ENCODE results near the gene ZNF225.
"Not testable (repeated sequence)": the region's sequence is repeated elsewhere in the genome, so short reads cannot be mapped to it uniquely, and the experiment has no call there.

ZNF225 gene

GRCh38 chr19:44113138-44113783, at the start of gene ZNF225:
TSS of gene ZNF225 (plus strand) at chr19:44113399. CDS start at chr19:44115828, 2,429 bp downstream.
- peak; percentile 96 for DNase-seq (ENCODE audit: low spot score)

- no peak for DNase-seq (ENCODE audit: low spot score)
These were observed 46.9 kb upstream of the ZNF225 start for GRCh38 chr19:44066305-44066704.

- DNase-seq (ENCODE audit: low spot score): no peak
These were observed 43.8 kb upstream of the ZNF225 start for GRCh38 chr19:44069415-44069814.

- DNase-seq (ENCODE audit: low spot score): peak; percentile 80
These were observed 41.2 kb upstream of the ZNF225 start, which contains the start of gene ZNF284 for GRCh38 chr19:44071824-44072542. TSS of gene ZNF284 (plus strand) at chr19:44072159. CDS start at chr19:44076390, 4,231 bp downstream.

GRCh38 chr19:44072543-44073401, 40.4 kb upstream of the ZNF225 start:
- no peak for DNase-seq (ENCODE audit: low spot score)

- DNase-seq (ENCODE audit: low spot score): no peak
These were observed 36.9 kb upstream of the ZNF225 start for GRCh38 chr19:44076325-44076724.

GRCh38 chr19:44092108-44092507, 21.1 kb upstream of the ZNF225 start:
- no peak for DNase-seq (ENCODE audit: low spot score)

- DNase-seq (ENCODE audit: low spot score): peak; percentile 90
These were observed 19.1 kb upstream of the ZNF225 start, which contains the start of gene ZNF224 for GRCh38 chr19:44093931-44094765. TSS of gene ZNF224 (plus strand) at chr19:44094361. CDS start at chr19:44097874, 3,513 bp downstream.

- DNase-seq (ENCODE audit: low spot score): no peak
These were observed 5.4 kb upstream of the ZNF225 start for GRCh38 chr19:44107751-44108150.

- no peak for DNase-seq (ENCODE audit: low spot score)
These were observed 3.7 kb upstream of the ZNF225 start for GRCh38 chr19:44109458-44109857.

- peak; percentile 62 for DNase-seq (ENCODE audit: low spot score)
These were observed 1.2 kb upstream of the ZNF225 start for GRCh38 chr19:44111910-44112463.

GRCh38 chr19:44112802-44113137, 429 bp upstream of the ZNF225 start:
- DNase-seq (ENCODE audit: low spot score): no peak

GRCh38 chr19:44113784-44114390, 688 bp downstream of the ZNF225 start:
- DNase-seq (ENCODE audit: low spot score): no peak

GRCh38 chr19:44121162-44121561, 8.0 kb downstream of the ZNF225 start:
- DNase-seq (ENCODE audit: low spot score): not testable (repeated sequence)

GRCh38 chr19:44131955-44132354, 18.8 kb downstream of the ZNF225 start:
- DNase-seq (ENCODE audit: low spot score): no peak

GRCh38 chr19:44141191-44142058, 28.2 kb downstream of the ZNF225 start, which contains the start of gene ZNF234:
TSS of gene ZNF234 (plus strand) at chr19:44141554. CDS start at chr19:44144633, 3,079 bp downstream.
- peak; percentile 79 for DNase-seq (ENCODE audit: low spot score)

GRCh38 chr19:44142059-44142433, 28.8 kb downstream of the ZNF225 start:
- peak; percentile 25 for DNase-seq (ENCODE audit: low spot score)

GRCh38 chr19:44149776-44150175, 36.6 kb downstream of the ZNF225 start:
- no peak for DNase-seq (ENCODE audit: low spot score)

- no peak for DNase-seq (ENCODE audit: low spot score)
These were observed 38.3 kb downstream of the ZNF225 start for GRCh38 chr19:44151491-44151890.

GRCh38 chr19:44156475-44156874, 43.3 kb downstream of the ZNF225 start:
- DNase-seq (ENCODE audit: low spot score): no peak

All from hematopoietic multipotent progenitor cell treated with erythropoietin and hydrocortisone succinate and interleukin-3 and kit ligand, for 15 days (in vitro differentiated cells).